ENCODE data around the gene AKAP5. TPM values are rescaled to one million over a fixed set of nuclear protein-coding genes. Genes with fewer than 3 reads are reported as not detected.

AKAP5 gene
- total and polyA plus RNA-seq, 2 of the 13 experiments (the other 11 are each of a cell fraction or from before 2014, with no cell fraction given) = 0.18 to 1.5 TPM

- no peak for TF ChIP-seq HNF1A (IDR thresholded peaks at IDR 0.05; ENCODE audit: low read depth)
- TF ChIP-seq HNF1A (CRISPR knock-in tag; IDR thresholded peaks at IDR 0.05; ENCODE audit: borderline replicate concordance) = no peak
- TF ChIP-seq NR2F1 (CRISPR knock-in tag; IDR thresholded peaks at IDR 0.05) = no peak
- no peak for TF ChIP-seq ZNF496 (CRISPR knock-in tag; IDR thresholded peaks at IDR 0.05; ENCODE audit: insufficient replicate concordance)
- no peak for TF ChIP-seq NFRKB (IDR thresholded peaks at IDR 0.05)
- no peak for TF ChIP-seq HCFC1 (IDR thresholded peaks at IDR 0.05; ENCODE audit: low read depth, low read length)
- TF ChIP-seq NFATC3 (CRISPR knock-in tag; IDR thresholded peaks at IDR 0.05) = no peak
- TF ChIP-seq FOXK2 (IDR thresholded peaks at IDR 0.05) = no peak
- no peak for TF ChIP-seq IRX3 (CRISPR knock-in tag; IDR thresholded peaks at IDR 0.05; ENCODE audit: borderline replicate concordance, low read depth)
- TF ChIP-seq ZSCAN9 (CRISPR knock-in tag; IDR thresholded peaks at IDR 0.05; ENCODE audit: borderline replicate concordance) = no peak
- TF ChIP-seq RFXAP (CRISPR knock-in tag; IDR thresholded peaks at IDR 0.05; ENCODE audit: borderline replicate concordance) = no peak
- no peak for TF ChIP-seq SRF (IDR thresholded peaks at IDR 0.05; ENCODE audit: low read depth, low read length)
- TF ChIP-seq THRA (CRISPR knock-in tag; IDR thresholded peaks at IDR 0.05; ENCODE audit: borderline replicate concordance) = no peak
Measured at GRCh38 chr14:64450255-64450654, 15.0 kb upstream of the AKAP5 start (continued).

Measured in HepG2 (cell line).